ENCODE results near the gene NEDD8.
A peak's percentile ranks its signal among the peaks of the same experiment; 100 is the strongest.
"Not testable (repeated sequence)": the region's sequence is repeated elsewhere in the genome, so short reads cannot be mapped to it uniquely, and the experiment has no call there.

The NEDD8 gene

GRCh38 chr14:24245350-24245749, 13.2 kb upstream of the NEDD8 start:
- not testable (repeated sequence) for DNase-seq

- no peak for DNase-seq
Observed at GRCh38 chr14:24243336-24243836, 11.2 kb upstream of the NEDD8 start.

- peak; percentile 93 for DNase-seq
Observed at GRCh38 chr14:24241829-24242443, 9.8 kb upstream of the NEDD8 start.

GRCh38 chr14:24240110-24240918, 8.1 kb upstream of the NEDD8 start:
- DNase-seq, result no peak

GRCh38 chr14:24238527-24239037, 6.4 kb upstream of the NEDD8 start:
- no peak for DNase-seq

GRCh38 chr14:24238123-24238522, 6.0 kb upstream of the NEDD8 start:
- DNase-seq, result no peak

- no peak for DNase-seq
Observed at GRCh38 chr14:24237463-24237955, 5.3 kb upstream of the NEDD8 start.

GRCh38 chr14:24236689-24237462, 4.7 kb upstream of the NEDD8 start:
- no peak for DNase-seq

- no peak for DNase-seq
Observed at GRCh38 chr14:24235804-24236688, 3.9 kb upstream of the NEDD8 start.

- no peak for DNase-seq
Observed at GRCh38 chr14:24234095-24235005, 2.2 kb upstream of the NEDD8 start.

- no peak for DNase-seq
Observed at GRCh38 chr14:24233538-24233866, 1.3 kb upstream of the NEDD8 start.

GRCh38 chr14:24232645-24233537, 724 bp upstream of the NEDD8 start, which contains the start of gene GMPR2:
Gene GMPR2 (plus strand): TSS chr14:24232929. CDS start chr14:24233254, 325 bp downstream.
- DNase-seq, result no peak

- no peak for DNase-seq
Observed at GRCh38 chr14:24231263-24232120, 675 bp downstream of the NEDD8 start.

GRCh38 chr14:24228902-24229301, 3.3 kb downstream of the NEDD8 start:
- no peak for DNase-seq

GRCh38 chr14:24226473-24226872, 5.7 kb downstream of the NEDD8 start:
- DNase-seq, result no peak

- no peak for DNase-seq
Observed at GRCh38 chr14:24224618-24225071, 7.5 kb downstream of the NEDD8 start.

GRCh38 chr14:24222987-24223386, 9.2 kb downstream of the NEDD8 start:
- not testable (repeated sequence) for DNase-seq

- no peak for DNase-seq
Observed at GRCh38 chr14:24219521-24219920, 12.6 kb downstream of the NEDD8 start.

- no peak for DNase-seq
Observed at GRCh38 chr14:24219080-24219479, 13.1 kb downstream of the NEDD8 start.
